Left lung (tissue), 10 donors: ENCODE data around the gene MRPS27. TPM values are rescaled to one million over a fixed set of nuclear protein-coding genes. Genes with fewer than 3 reads are reported as not detected.

ENCODE experiments used
- ATAC-seq: fragments of 200-7000 bp; cut with Tn5 transposase; one replicate; pipeline ENCODE4 v1.9.1; 2020; ENCODE audit warnings: moderate library complexity
- DNase-seq, 4 donors: peaks; one replicate each; pipeline ENCODE4 v3.0.0-alpha.2; 2013 to 2020
- H3K27ac ChIP-seq, 2 donors: fragments of 200-600 bp; sonication (generic) in 1 of 2; one replicate each; pipeline versions ENCODE4 v1.5.0 to v1.8.0; 2020 to 2021
- H3K27me3 ChIP-seq, 2 donors: fragments of 200-600 bp; sonication (generic) in 1 of 2; one replicate each; pipeline versions ENCODE4 v1.5.0 to v1.8.0; 2020 to 2021
- H3K36me3 ChIP-seq, 2 donors: fragments of 200-600 bp; sonication (generic) in 1 of 2; one replicate each; pipeline versions ENCODE4 v1.5.0 to v1.8.0; 2020 to 2021
- H3K4me1 ChIP-seq, 2 donors: fragments of 200-600 bp; one replicate each; pipeline ENCODE4 v1.8.0; 2021
- H3K4me3 ChIP-seq, 2 donors: fragments of 200-600 bp; sonication (generic) in 1 of 2; one replicate each; pipeline versions ENCODE4 v1.5.0 to v1.8.0; 2020 to 2021; ENCODE audit warnings: mild to moderate bottlenecking in 1 of 2
- H3K9me3 ChIP-seq, 2 donors: fragments of 200-600 bp; sonication (generic) in 1 of 2; one replicate each; pipeline versions ENCODE4 v1.5.0 to v1.8.0; 2020 to 2021
- intact Hi-C, 2 donors: fragments of 100-400 bp; cut with DNase I; formaldehyde crosslinking; loops; one replicate each; pipeline versions ENCODE4 v1.11.2 to v1.14.2; 2022
- polyA plus RNA-seq, 6 donors: library from polyadenylated mRNA; unstranded; fragments of 120-200 nt; gene quantifications; one replicate each; pipeline ENCODE4 v1.2.1, GENCODE V29; 2013; ENCODE audit not compliant: insufficient read length in 6 of 6
- total RNA-seq, 2 donors: library from RNA; stranded (reverse); fragmentation: NEBNext Ultra II Directional; extraction: Animal tissue kit (Norgen Biotek cat#: 25700); gene quantifications; one replicate each; pipeline ENCODE4 v1.2.1, GENCODE V29; 2021
- TF ChIP-seq, protein P1 (sequence below), 2 donors: fragments of 200-600 bp; sonication (generic) in 1 of 2; IDR thresholded peaks; one replicate each; pipeline versions ENCODE4 v1.5.0 to v1.8.0; 2021; ENCODE audit warnings: antibody characterized with exemption in 2 of 2
- donor health status: DM: no; HTN: yes; CAD: no.
- donor health status: DM: no; HTN: no; CAD: no.

Gene MRPS27
- total and polyA plus RNA-seq, 8 donors = 44.1 to 79.8 (median 65.4) TPM

DNA sequence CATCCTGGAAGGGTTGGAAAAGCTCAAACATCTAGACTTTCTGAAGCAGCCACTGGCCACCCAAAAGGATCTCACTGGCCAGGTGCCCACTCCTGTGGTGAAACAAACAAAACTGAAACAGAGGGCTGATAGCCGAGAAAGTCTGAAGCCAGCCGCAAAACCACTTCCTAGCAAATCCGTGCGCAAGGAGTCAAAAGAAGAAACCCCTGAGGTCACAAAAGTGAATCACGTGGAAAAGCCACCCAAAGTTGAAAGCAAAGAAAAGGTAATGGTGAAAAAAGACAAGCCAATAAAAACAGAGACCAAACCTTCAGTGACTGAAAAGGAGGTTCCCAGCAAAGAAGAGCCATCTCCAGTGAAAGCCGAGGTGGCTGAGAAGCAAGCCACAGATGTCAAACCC, 125.2 kb downstream of the MRPS27 start:
- DNase-seq (no peak), ATAC-seq (no peak)
- intact Hi-C loops = no loop called here
- peaks cover 0 to 11% of the 10 kb centered on the region in 2 donors for H3K27me3 ChIP-seq
- no peaks in the 10 kb centered on the region for H3K9me3 ChIP-seq
- no peaks in the 10 kb centered on the region for H3K4me1 ChIP-seq
- no peak overlapping the region for H3K4me3 ChIP-seq
- no peak overlapping the region for H3K27ac ChIP-seq
- TF ChIP-seq, protein P1, sequence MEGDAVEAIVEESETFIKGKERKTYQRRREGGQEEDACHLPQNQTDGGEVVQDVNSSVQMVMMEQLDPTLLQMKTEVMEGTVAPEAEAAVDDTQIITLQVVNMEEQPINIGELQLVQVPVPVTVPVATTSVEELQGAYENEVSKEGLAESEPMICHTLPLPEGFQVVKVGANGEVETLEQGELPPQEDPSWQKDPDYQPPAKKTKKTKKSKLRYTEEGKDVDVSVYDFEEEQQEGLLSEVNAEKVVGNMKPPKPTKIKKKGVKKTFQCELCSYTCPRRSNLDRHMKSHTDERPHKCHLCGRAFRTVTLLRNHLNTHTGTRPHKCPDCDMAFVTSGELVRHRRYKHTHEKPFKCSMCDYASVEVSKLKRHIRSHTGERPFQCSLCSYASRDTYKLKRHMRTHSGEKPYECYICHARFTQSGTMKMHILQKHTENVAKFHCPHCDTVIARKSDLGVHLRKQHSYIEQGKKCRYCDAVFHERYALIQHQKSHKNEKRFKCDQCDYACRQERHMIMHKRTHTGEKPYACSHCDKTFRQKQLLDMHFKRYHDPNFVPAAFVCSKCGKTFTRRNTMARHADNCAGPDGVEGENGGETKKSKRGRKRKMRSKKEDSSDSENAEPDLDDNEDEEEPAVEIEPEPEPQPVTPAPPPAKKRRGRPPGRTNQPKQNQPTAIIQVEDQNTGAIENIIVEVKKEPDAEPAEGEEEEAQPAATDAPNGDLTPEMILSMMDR (IDR thresholded peaks at IDR 0.05) = no peak
- no peaks in the 10 kb centered on the region for H3K36me3 ChIP-seq

DNA sequence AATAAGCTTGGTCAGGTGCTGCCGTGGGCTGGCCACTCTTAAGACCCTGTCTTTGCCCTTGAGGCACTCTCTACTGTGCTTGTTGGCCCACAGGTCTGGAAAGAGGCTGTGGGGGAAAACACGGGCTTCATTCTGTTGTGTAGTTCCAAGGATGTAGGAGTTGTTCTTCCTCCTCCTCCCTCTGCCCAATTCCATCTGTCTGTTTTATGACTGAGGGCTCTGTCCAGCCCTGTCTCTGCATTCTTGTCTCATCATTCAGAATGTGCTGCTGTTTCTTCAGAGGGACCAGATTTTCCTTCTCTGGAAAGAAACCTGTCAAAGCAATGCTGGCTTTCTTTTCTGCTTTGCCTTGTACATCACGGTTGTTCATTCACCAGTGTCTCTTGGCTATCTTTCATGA, 128.6 kb downstream of the MRPS27 start:
- no peaks in the 10 kb centered on the region for H3K36me3 ChIP-seq
- no peak for ATAC-seq
- H3K27me3 ChIP-seq = peaks cover 0 to 11% of the 10 kb centered on the region in 2 donors
- intact Hi-C loops = no loop called here
- H3K4me3 ChIP-seq = no peak overlapping the region
- no peak overlapping the region for H3K27ac ChIP-seq
- H3K4me1 ChIP-seq = no peaks in the 10 kb centered on the region
- no peak for DNase-seq
- H3K9me3 ChIP-seq = no peaks in the 10 kb centered on the region
- TF ChIP-seq, protein P1 (IDR thresholded peaks at IDR 0.05) = no peak

- Histone ChIP-seq H3K27me3 (peaks cover 0 to 11% of the 10 kb centered on the region in 2 donors), H3K9me3 (no peaks in the 10 kb centered on the region), H3K4me3 (no peak overlapping the region), H3K27ac (no peak overlapping the region), H3K4me1 (no peaks in the 10 kb centered on the region), H3K36me3 (no peaks in the 10 kb centered on the region)
- ATAC-seq (no peak), DNase-seq (no peak)
- TF ChIP-seq, protein P1 (IDR thresholded peaks at IDR 0.05) = no peak
- intact Hi-C loops = no loop called here
Observed at GRCh38 chr5:72189146-72189545, 130.9 kb downstream of the MRPS27 start.

DNA sequence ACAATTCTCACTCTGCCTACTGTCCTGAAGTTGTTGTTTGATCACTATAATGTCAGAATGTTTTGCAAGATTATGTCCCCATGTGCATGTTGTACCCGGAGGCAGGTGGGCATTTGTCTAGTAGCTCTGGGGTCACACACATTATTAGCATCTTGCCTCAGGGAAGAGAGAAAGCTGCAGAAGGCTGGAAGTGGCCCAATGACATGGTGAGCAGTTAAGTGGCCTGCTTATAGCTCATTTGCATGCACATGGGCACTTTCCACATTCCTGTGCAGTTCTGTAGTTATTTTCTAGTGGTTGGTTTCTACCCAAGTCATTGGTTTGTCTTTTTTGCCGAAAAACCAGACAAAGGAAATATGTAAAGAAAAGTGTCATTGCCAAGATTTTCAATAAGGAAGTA, 131.9 kb downstream of the MRPS27 start:
- H3K27ac ChIP-seq = no peak overlapping the region
- ATAC-seq (no peak), DNase-seq (no peak)
- H3K27me3 ChIP-seq = peaks cover 0 to 13% of the 10 kb centered on the region in 2 donors
- H3K9me3 ChIP-seq = no peaks in the 10 kb centered on the region
- TF ChIP-seq, protein P1 (IDR thresholded peaks at IDR 0.05) = no peak
- intact Hi-C loops = no loop called here
- no peaks in the 10 kb centered on the region for H3K4me1 ChIP-seq
- no peaks in the 10 kb centered on the region for H3K36me3 ChIP-seq
- H3K4me3 ChIP-seq = no peak overlapping the region

DNA sequence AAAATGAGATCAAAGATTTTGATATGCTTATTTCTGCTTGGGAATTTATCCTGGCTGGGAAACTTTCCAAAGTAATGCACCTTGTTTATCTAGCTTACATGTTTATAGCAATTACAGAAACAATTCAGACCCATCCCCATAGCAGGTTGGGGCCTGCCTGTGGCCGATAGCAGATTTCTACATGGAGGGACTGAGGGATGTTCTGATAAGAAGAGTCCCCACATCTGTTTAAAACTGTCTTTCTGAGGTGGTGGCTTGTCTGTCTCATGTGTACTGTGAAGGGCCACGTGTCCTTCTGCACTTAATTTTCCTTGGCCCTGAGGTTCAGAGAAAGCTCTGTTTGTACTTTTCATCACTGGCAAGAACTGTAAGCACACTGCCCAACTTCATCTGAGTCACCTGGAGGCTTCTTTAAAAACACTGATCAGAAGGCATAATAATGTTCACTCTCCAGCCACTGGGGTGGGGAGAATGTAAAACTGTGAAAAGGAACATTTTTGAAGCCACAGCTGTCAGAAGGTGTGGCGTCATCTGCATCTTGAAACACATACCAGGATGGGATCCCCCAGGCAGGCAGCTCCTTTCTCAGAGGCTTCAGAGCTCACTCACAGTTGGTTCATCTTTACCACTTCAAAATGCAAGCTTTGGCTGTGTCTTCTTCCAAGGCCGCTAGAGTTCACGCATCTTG, 132.5 kb downstream of the MRPS27 start:
- DNase-seq (no peak), ATAC-seq (no peak)
- no peaks in the 10 kb centered on the region for H3K9me3 ChIP-seq
- no peak overlapping the region for H3K4me3 ChIP-seq
- no peaks in the 10 kb centered on the region for H3K4me1 ChIP-seq
- no peaks in the 10 kb centered on the region for H3K36me3 ChIP-seq
- H3K27ac ChIP-seq = no peak overlapping the region
- intact Hi-C loops = no loop called here
- TF ChIP-seq, protein P1 (IDR thresholded peaks at IDR 0.05) = no peak
- peaks cover 0 to 18% of the 10 kb centered on the region in 2 donors for H3K27me3 ChIP-seq
